Kidney tubule cell (primary cell): ENCODE results near the gene ZMYM3.
"Not testable (repeated sequence)": the region's sequence is repeated elsewhere in the genome, so short reads cannot be mapped to it uniquely, and the experiment has no call there.

ENCODE experiments used
- DNase-seq: peaks from one replicate; pipeline ENCODE4 v3.0.0-alpha.2; 2018; ENCODE audit warnings: low spot score

ZMYM3 gene

DNA sequence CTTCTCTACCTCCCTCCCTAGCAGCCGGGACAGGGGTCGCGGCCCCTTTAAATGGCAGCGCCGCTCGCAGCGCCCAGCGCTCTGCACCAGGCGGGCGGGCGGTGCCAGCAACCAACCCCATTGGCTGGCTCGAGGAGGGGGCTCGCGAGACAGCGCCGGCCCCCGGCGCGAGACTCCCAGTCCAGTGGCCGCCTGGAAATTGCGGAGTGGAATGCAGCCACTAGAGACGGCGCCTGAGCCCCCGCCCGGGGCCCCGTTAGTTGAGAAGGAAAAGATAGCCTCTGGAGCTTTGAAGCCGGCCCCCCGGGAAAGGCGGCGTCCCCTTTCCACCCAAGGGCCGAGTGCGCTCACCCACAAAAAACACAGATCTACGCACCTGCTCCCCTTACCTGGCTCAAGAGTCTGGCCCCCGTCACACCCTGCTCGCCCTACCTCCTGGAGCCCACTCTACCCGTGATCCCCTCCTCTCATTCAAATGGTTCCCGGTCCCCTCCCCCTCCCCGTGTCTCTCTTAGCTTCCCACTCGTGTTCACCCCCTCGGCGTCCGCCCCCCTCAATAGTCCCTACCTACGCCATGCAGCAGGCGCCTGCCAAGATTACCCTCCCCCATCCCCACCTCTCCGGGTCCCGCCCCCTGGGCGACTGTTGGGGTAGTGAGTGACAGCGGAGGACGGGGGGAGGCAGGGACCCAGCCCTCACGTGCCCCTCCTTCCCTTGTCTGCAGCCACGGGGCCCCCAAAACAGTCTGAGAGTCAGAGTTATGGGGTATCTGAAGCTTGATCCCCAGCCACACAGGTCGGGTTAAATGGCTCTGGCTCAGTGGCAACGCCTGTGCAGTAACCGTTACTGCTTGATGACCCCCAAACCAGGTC lies at the start of gene ZMYM3:
Gene ZMYM3 (minus strand): TSS at position 49 of the 872 bp plus-strand sequence. CDS start 885 bp downstream, outside the sequence.
- DNase-seq, result peak; percentile 81

DNA sequence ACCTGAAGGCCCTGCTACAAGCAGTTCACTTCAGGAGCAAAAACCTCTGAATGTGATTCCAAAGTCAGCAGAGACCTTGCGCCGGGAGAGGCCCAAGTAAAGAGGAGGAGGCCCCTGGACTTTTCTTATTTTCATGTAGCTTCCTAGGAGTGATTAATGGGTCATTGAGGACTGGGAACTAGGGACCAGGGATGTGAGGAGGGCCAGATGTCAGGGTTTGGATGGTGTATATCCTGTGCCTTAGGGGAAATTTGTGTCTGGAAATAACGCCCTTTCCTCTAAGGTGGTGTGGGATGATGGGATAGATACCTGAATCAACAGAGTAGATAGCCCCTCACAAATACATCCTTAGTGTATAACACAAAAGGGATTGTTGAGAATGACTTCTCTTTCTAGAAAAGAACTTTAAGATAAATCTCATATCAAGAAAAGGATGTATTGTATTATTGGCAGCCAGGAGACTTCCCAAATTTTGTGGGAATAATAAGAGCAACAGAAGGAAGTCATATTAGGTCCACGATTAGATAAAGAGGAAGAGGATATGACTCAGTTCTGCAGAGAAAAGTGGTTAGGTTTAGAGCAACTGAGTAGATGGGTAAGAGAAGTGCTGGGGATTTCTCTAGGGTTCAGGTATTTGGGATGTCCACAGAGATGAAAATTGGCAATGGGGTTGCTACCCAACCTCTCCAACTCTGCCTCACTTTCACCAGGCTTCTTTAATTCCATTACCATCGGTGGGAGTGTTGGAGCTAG lies 48.7 kb upstream of the ZMYM3 start:
- peak; percentile 14 for DNase-seq

DNA sequence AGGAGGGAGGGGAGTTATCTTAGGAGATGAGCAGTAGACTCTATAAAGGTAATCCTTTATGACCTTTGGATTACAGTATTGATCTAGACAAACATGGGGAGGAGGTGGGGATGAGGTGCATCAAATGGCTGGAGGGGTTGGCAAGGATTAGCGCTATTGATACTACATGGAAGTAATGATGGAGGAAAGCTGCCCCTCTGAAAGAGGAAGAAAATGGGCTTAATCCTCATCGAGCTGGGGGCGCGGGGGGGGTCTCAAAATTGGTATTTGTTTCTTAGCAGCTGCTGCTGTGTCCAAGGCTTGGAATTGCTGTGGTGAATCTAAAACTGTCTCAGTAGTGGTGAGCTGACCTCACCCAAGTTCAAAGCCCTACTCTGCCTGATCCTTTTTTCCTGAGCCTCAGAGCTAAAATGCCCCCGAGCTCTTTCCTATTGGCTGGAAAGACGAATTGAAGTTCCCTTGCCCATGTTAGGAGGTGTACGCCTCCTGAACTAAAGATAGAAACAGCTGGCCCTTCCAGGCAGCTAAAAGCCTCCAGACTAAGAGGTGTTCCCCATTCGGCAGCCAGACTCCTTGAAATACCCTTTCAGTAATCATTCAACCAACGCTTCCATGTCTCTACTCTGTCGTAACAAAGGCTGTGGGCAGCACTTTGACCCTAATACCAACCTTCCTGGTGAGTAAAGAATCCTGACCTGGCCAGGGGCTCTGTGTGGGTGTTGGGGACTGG lies 47.4 kb upstream of the ZMYM3 start, which contains the start of gene ITGB1BP2:
Gene ITGB1BP2 (plus strand): TSS at position 556 of the 730 bp plus-strand sequence. CDS start 57 bp downstream, at position 613.
- DNase-seq, result peak; percentile 14

GRCh38 chrX:71300495-71300894 lies 46.6 kb upstream of the ZMYM3 start:
- not testable (repeated sequence) for DNase-seq

DNA sequence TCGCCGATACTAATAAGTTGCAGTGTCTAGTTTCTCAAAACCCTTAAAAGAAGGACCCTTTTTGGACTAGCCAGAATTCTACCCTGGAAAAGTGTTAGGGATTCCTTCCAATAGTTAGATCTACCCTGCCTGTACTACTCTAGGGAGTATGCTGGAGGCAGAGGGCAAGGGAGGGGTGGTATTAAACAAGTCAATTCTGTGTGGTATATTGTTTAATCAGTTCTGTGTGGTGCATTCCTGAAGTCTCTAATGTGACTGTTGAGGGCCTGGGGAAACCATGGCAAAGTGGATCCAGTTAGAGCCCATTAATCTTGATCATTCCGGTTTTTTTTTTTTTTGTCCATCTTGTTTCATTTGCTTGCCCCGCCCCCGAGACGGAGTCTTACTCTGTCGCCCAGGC lies 46.1 kb upstream of the ZMYM3 start:
- not testable (repeated sequence) for DNase-seq

GRCh38 chrX:71298119-71298518 lies 44.2 kb upstream of the ZMYM3 start:
- no peak for DNase-seq

DNA sequence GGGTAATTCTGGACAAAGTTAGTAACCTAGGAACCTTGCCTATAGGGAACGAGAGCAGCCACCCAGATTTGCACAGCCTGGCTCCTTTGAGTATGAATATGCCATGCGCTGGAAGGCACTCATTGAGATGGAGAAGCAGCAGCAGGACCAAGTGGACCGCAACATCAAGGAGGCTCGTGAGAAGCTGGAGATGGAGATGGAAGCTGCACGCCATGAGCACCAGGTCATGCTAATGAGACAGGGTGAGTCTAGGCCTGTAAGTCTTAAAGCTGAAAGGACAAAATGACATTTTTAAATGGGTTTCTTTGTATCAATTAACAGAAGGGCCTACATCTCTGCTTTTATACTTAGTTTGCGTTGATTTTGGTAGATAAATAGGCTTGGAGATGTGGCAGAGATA lies 42.9 kb upstream of the ZMYM3 start:
- no peak for DNase-seq

- DNase-seq, result peak; percentile 35
These were observed 38.9 kb upstream of the ZMYM3 start for GRCh38 chrX:71292669-71293365.

DNA sequence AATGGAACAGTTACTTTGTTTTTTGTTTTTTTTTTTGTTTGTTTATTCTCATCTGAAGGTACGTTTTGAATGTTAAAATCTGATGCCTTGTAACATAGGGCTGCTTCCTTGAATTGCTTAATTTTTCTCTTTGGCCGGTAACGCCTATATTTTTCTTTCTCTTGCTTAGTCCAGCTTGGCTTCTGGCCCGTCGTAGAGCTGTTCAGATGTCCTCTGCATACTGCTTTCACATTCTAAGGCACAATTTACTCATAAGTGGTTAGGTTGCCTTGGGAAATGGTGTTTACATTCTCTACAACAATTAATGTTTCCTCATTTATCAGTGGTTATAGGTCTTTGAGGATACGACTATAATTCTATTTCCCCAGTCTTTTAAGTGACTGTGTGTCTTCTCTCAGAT lies 37.4 kb upstream of the ZMYM3 start:
- no peak for DNase-seq

DNA sequence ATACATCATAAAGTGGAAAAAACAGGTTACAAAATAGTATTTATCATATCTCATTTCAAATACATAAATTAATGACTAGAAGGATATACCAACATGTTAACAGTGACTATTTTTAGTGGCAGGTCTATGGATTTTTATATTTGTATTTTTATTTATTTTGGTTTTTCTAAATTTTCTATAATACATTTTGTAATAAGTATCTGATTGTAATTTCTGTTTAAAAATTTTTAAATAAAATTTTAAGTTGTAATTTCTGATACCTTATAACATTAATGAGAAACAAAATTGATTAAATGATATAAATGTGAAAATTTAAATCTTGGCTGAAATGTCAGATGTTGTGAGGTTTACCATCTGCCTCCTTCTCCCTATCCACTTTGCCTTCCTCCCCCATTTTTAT lies 32.0 kb upstream of the ZMYM3 start:
- DNase-seq, result no peak

DNA sequence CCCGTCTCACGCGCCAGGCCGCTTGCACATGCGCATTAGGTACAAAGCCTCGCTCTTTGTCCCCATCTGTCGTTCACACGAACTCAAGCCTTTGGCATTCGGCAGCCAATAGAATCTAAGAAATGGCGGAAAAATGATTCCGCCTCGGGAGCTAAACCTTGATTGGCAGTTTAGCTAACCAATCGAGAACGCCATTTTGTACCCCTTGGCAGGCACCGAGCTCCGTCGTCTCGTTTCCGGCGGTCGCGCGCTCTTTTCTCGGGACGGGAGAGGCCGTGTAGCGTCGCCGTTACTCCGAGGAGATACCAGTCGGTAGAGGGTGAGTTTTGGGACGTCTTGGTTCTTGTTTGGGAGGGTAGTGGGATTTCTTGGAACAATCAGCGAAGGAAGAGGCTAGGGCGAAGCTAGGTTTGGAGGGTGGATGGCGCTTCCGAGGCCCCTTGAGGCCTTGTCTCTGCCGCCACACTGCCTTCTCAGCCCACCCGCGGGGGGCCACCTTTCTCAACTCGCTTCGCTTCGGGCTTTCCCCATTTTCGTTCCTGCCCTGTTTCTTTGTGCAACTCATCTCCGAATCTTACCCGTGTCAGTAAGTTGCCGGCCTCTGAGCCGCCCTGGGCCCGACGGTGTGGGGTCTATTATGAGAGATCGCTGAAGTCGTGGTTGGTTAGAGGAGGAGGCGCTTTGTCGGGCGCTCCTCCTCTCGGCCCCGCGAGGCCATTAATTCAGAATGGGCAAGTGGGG lies 29.6 kb upstream of the ZMYM3 start, which contains the start of gene NONO:
Gene NONO (plus strand): TSS at position 233 of the 741 bp plus-strand sequence. CDS start 7,003 bp downstream, outside the sequence.
- DNase-seq, result peak; percentile 98

GRCh38 chrX:71282514-71283402 lies 28.8 kb upstream of the ZMYM3 start:
- peak; percentile 73 for DNase-seq

GRCh38 chrX:71281300-71281699 lies 27.4 kb upstream of the ZMYM3 start:
- DNase-seq, result not testable (repeated sequence)

DNA sequence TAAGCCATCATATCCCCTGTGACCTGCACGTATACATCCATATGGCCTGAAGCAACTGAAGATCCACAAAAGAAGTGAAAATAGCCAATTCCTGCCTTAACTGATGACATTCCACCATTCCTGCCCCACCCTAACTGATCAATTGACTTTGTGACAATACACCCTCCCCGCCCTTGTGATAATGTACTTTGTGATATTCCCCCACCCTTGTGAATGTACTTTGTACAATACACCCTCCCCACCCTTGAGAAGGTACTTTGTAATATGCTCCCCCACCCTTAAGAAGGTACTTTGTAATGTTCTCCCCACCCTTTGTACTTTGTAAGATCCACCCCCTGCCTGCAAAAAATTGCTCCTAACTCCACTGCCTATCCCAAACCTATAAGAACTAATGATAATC lies 18.4 kb upstream of the ZMYM3 start:
- DNase-seq, result not testable (repeated sequence)

GRCh38 chrX:71269801-71270395 lies 16.0 kb upstream of the ZMYM3 start:
- no peak for DNase-seq

DNA sequence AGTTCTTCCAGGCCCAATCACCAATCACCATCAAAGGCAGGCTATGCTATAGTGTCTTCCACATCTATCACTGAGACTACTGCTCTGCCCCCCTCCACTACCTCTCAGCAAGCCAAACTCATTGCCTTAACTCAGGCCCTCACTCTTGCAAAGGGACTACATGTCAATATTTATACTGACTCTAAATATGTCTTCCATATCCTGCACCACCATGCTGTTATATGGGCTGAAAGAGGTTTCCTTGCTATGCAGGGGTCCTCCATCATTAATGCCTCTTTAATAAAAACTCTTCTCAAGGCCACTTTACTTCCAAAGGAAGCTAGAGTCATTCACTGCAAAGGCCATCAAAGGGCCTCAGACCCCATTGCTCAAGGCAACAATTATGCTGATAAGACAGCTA lies 14.7 kb upstream of the ZMYM3 start:
- not testable (repeated sequence) for DNase-seq

DNA sequence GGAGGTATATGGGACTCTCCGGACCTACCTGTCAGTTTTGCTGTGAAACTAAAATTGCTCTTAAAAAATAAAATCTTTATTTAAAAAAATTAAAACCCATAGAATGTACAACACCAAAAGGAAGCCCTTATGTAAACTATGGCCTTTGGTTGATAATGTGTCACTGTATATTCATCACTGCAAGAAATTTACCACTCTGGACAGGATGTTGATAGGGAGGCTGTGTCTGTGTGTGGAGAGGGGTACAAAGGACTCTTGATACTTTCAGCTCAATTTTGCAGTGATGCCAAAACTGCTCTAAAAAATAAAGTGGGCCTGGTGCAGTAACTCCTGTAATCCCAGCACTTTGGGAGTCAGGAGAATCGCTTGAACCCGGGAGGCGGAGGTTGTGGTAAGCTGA lies 2.9 kb upstream of the ZMYM3 start:
- no peak for DNase-seq

- DNase-seq, result no peak
These were observed 2.1 kb upstream of the ZMYM3 start for GRCh38 chrX:71256051-71256450.
